NCI-H748 (cell line): ENCODE measurements around the gene DAPL1.
A peak's percentile ranks its signal among the peaks of the same experiment; 100 is the strongest.
"Not testable (repeated sequence)": the region's sequence is repeated elsewhere in the genome, so short reads cannot be mapped to it uniquely, and the experiment has no call there.

ENCODE experiments used
- DNase-seq: peaks from one replicate; lab custom pipeline; 2025; ENCODE audit not compliant: unreplicated experiment; lab: John Stamatoyannopoulos, UW

DAPL1 gene

DNA sequence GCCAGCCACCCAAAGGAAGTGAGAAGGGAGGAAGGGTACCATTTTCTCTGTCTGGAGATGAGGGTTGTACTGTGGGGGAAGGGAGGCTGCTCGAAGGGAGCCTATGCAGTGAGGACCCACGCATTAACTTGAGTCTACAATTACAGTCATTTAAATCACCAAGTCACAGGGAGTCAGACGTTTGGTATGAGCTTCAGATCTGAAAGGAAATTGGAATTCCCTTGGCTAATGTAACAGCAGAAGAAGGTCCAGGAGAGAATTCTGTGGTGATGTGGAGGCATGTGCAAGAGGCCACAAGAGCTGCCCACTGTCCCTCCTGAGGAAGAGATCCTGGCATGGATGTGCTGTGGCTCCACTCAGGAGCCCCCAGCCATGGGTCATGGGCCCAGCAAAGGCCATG, 22.5 kb downstream of the DAPL1 start:
- no peak for DNase-seq

DNA sequence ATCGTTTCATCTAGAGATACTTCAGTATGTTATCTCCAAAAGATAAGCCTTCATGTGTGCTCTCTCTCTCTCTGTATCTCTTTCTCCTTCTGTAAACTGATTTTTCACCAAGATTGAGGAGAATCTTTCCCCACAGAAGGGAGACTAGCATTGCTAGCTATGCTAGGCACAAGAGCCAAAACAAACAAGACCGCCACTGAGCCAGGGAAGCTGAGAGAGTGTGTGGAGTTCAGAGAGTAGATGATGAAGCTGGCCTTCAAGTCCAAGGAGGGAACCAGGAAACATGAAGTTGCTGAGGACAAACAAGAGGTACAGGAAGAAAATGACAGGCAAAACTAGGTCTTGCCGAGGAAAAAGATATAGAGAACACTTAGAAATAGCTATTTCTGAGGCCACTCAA, 23.4 kb downstream of the DAPL1 start:
- DNase-seq: no peak

DNA sequence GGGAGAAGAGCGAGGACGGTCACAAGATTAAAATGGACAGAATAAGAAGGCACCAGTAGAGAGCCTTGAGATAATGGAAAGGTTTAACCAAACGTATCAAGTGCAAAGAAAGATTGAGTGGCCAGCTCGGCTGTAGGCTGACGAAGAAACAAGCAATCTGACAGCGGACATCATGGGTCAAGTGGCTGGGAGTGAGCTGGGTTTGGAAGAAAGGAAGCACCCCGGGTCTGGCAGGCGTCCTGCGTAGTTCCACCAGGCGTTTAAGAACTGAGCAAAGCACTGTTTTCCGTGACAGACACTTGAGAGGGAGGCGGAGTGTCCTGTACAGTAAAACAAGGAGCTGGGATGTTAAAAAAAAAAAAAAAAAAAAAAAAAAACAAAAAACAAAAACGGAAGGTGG, 27.1 kb downstream of the DAPL1 start:
- DNase-seq: no peak

DNA sequence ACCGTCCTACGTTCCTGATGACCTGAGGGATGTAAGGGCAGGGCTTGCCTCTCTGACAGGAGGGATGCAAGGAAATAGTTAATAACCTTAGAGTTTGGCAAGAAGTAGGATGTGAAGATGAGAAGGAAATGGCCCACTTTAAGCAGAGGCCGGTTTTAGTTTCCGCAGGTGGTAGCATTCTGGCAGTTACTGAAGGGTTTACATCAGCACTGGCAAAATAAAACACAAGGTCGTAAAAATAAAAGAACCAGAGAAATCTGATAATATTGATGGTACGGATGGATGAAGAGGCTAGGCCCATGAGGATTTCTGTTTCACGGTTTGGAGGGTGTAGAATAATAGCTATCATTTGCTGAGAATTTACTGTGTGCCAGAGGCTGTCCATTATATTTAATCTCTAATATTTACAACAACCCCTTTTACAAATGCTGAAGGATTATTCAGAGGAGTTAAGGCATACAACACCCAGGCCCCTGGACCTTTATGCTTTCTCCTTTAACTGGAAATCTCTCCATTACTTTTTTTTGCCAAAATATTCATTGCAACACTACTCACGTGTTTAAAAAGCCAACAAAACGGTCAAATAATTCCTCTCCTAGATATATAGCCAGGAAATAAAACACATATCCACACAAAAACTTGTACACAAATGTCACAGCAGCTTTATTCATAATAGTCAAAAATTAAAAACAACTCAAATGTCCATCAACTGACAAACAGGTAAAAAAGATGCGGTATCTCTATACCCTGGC, 28.5 kb downstream of the DAPL1 start:
- DNase-seq: no peak

DNA sequence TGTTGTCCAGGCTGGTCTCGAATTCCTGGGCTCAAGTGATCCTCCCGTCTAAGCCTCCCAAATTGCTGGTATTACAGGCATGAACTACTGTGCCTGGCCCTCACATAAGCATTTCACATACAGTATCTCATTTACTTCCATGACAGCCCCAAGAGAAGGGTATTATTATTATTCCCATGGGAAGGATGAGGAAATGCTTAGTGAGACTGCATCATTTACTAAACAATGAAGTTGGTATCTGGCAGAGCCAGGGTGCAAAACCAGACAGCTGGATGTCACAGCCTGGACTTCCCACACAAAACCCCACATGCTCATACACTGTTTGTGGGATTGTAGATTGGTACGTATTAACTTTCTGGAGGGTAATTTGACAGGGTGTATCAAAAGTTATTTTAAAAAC, 29.9 kb downstream of the DAPL1 start:
- DNase-seq: no peak

DNA sequence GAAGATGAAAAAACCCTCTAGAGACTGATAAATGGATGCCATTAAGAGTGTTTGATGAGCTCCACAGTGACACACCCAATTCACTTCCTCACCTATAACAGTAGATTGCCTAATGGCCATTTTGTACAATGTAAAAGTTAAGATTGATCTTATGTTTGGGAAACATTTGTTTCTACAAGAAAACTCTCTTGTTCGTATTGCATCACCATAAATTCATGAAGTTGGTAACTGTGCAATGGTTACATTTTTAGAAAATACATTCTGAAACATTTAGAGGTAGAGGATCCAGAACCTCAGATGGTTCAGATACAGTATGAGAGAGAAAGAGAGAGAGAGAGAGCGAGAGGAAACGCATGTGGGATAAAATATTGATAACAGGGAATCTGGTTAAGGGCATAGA, 31.8 kb downstream of the DAPL1 start:
- DNase-seq: no peak

DNA sequence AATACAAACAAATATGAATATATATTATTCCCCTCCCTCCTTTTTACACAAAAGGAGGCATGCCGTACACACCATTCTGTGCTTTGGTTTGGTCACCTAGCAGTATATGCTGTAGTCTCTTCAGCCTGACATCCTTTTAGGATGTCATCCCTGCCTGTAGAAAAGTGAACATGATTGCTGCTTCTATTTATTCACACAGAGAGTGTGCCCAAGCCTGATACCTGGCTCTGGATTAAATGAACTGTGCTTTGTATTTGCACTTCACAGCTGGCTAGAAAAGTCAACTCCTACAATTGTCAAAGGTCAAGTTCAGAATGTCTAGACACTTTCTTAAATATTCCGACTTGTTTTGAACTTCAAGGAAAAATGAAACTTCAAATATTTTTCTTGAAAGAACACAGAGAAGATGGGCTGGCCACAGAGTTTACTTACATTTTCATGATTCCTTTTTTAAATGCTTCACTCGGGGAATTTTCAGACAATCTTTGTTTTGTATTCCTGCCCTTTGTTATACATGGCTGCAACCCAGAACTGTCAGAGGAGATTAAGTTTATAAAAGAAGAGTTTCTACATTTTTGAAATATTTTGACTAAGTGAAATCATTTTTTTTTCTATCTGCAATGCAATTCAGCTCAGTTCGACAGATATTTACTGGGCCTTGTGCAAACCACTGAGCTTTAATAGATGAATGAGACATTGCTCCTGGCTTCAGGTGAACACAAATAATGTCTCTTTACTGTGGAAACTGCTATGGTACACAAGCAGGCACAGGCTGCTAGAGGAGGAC, 33.5 kb downstream of the DAPL1 start:
- DNase-seq: no peak

DNA sequence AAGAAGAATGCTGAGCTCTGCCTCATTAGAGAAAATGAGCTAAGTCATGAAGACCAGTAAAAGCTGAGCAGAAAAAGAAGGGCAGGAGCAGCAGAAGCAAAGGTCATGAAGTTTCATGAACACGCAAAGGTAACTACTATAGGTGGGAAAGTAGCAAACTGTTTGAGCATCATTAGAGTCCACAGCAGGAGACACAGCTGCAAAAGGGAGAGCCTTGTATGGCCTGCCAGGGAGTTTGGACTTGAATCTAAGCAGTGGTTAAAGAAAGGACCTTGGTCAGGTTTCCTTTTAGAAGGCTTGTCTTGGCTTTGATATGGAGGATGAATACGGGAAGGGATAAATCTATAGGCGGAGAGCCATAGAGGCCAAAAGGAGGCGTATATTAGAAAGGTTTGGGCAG, 34.0 kb downstream of the DAPL1 start:
- DNase-seq: no peak

DNA sequence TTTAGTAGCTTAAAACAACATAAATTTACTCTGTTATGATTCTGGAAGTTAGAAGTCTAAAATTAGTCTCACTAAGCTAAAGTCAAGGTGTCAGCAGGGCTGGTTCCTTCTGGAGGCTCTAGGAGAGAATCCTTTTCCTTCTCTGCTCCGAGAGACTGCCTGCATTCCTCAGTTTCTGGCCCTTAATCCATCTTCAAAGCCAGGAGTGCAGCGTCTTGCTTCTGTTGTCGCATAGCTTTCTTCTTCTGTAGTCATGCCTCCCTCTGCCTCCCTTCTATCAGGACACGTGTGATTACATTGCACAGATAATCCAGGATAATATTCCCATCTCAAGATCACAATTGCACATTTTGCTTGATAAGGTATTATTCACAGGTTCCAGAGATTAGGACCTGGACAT, 35.1 kb downstream of the DAPL1 start:
- no peak for DNase-seq

DNA sequence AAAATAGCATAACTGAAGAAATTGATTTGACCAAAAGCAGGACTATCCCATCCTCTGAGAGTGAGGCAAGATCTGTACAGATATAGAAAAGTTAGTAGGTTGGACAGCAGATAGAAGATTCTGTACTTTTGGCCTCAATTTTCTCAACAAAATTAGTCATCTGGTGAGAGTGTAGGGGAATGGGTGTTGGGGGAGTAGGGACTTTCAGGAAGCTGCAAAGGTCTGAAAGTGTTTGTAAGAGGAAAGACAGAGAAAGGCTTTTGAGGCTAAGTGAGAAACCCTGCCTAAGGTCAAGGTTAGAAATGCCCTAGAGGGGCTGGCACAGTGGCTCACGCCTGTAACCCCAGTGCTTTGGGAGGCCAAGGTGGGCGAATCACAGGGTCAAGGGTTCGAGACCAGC, 40.3 kb downstream of the DAPL1 start:
- DNase-seq: no peak

DNA sequence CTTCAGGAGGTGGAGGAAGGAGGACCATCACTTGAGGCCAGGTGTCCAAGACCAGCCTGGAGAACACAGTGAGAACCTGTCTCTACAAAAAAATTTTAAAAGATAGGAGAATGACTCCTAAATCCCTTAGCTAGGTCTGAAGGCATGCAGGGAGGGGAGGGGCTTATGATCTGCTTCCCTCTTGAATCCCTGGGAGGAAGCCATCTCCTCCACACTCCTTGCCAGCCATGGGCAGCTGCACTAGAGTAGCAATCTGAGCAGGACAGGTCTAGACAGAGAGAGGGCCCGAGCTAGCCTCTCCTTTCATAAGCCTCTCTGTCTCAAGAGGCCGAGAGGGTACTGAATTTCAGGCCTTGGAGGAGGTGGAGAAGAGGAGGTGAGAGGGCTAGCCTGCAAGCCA, 42.5 kb downstream of the DAPL1 start:
- DNase-seq: no peak

DNA sequence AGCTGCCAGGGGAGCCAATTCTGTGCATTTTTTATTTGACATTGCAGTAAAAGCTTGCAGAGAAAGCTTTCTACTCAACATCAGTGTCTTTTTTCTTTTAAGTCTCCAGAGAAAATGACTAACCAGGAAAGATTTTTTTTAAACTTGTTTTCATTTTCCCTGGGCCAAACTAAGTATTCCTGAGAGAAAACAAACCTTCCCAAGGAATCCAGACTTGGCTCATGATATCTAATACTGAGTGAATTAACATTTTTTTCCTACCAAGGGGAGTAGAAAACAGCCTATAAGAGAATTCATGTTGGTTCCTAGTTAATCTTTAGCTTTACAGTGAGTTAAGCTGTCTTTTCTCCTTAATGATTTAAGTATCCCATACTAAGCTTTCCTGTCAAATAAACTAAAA, 46.7 kb downstream of the DAPL1 start:
- DNase-seq: no peak

DNA sequence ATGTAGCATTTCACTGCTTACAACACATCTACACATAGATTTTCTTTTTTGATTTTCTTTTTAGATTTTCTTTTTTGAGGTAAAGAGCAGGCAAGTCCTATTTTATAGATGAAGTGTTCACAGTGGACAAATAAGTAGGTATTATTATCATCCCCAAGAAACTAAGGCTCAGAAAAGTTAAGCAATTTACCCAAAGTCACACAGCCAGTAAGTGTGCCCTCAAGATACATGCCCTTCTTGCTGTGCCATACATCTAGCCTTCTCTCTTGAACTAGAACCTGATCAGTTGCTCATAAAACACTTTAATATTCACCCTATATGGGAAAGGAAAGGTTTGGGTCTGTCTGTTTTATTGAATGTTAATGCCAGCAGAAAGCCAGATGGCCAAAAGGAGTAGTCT, 50.3 kb downstream of the DAPL1 start:
- no peak for DNase-seq

DNA sequence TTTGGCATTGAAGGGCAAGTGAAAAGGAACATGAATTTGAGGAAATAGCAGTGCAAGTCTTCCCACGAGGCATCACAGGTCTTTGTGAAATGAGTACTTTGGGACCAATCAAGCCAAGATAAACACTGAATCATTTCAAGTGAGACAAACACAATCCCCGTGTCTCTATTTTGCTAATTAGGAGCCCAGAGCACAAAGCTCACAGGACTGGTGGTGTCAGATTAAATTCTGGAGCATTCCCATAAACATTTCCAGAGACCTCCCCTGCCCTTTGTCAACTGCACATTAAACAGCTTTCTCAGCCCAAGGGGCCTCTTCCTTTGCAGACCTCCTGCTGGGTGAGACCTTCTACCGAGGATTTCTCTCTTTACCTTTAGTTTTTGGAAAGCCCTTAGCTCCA, 50.7 kb downstream of the DAPL1 start:
- peak; percentile 69 for DNase-seq

DNA sequence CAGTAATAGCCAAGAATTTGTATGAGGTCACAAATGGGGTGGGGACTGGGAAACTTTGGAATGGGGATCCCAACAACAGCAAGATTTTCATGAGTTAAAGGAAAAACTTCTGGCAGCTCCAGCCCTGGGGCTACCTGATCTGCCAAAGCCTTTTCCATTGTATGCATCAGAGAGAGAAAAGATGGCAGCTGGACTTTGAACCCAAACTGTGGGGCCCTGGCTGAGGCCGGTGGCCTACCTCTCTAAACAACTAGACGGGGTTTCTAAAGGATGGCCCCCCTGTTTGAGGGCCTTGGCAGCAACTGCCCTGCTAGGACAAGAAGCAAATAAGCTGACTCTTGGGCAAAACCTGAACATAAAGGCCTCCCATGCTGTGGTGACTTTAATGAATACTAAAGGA, 52.4 kb downstream of the DAPL1 start:
- DNase-seq: not testable (repeated sequence)

DNA sequence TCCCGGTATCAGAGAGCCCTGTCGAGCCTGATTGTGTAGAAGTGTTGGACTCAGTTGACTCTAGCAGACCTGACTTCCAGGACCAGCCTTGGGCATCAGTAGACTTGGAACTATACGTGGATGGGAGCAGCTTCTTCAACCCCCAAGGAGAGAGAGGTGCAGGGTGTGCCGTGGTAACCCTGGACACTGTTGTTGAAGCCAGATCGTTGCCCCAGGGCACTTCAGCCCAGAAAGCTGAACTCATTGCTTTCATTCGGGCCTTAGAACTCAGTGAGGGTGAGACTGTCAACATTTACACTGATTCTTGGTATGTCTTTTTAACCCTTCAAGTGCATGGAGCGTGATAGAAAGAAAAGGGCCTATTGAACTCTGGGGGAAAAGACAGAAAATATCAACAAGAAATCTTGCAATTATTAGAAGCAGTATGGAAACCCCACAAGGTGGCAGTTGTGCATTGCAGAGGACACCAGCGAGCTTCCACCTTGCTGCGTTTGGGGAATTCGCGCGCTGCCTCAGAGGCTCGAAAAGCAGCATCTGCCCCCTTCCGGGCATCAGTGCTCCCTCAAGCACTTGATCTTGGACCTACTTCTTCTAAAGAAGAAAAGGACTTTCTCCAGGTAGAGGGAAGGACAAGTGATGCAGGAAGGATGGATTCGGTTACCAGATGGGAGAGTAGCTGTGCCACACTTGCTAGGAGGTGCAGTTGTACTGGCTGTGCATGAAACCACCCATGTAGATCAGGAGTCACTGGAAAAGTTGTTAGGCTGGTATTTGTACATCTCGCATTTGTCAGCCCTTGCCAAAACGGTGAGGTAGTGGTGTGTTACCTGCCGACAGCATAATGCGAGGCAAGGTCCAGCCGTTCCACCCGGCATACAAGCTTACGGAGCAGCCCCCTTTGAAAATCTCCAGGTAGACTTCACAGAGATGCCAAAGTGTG, 53.2 kb downstream of the DAPL1 start:
- DNase-seq: not testable (repeated sequence)

DNA sequence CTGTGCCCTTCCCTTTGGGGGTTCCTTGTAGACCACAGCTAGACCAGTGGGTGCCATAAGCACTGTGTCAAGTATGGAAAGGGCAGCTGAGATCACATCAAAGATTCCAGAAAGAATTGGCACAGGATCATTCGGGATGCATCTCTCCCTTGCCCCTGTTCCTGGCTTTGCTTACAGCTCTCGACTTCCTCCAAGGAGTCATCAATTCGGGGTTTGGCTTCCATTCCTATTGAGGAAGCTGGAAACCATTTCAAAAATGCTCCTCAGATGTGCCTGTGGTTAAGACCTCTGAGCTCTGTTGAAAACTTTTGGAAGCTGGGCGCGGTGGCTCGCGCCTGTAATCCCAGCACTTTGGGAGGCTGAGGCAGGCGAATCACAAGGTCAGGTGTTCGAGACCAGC, 65.1 kb downstream of the DAPL1 start:
- not testable (repeated sequence) for DNase-seq

DNA sequence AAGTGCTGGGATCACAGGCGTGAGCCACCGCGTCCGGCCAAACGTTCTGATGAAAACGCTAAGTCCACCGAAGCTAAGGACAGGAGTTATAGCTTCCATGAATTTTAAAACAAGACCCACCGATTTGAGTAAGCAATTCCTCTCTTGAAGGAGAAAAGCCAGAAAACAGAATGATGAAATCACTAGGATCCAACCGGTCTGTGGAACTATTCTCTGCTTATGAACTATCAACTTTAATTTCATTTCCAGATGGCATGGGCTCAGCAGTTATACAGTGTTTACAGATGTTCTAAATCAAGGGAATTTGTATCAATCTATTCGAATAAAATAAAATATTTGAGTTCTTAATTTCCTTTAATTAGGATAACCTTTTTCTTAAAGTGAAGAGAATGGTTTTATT, 66.5 kb downstream of the DAPL1 start:
- not testable (repeated sequence) for DNase-seq

DNA sequence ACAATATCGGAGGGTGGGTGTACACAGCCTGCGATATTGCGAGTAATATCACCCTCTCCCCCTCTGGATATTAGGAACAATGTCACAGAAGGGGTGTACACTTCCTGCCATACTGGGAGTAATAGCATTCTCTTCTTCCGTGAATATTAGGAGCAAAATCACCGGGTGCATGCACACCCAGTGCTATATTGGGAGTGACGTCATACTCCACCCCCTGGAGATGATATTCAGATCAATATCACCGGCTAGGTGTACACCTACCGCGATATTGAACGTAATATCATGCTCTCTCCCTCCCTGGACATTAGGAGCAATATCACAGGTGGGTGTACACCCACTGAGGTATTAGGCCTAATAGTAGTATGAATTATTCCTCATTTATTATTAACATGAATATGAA, 70.4 kb downstream of the DAPL1 start:
- not testable (repeated sequence) for DNase-seq
